Left renal cortex interstitium (tissue), 4 donors: ENCODE results near the gene C5orf22. TPM values are rescaled to one million over a fixed set of nuclear protein-coding genes. Genes with fewer than 3 reads are reported as not detected.
"Not testable (repeated sequence)": the region's sequence is repeated elsewhere in the genome, so short reads cannot be mapped to it uniquely, and the experiment has no call there.

Experiments
- DNase-seq, 4 donors: peaks; one replicate each; pipeline ENCODE4 v3.0.0-alpha.2; 2013; ENCODE audit warnings: low read depth in 4 of 4, low spot score in 2 of 4, missing footprints in 1 of 4
- polyA plus RNA-seq, 4 donors: library from polyadenylated mRNA; unstranded; fragments of 120-200 nt; gene quantifications; one replicate each; pipeline ENCODE4 v1.2.1, GENCODE V29; 2013; ENCODE audit not compliant: insufficient read length in 4 of 4

The C5orf22 gene
- polyA plus RNA-seq = 10 to 100 TPM; 24.2 to 32.2 (median 31.3) TPM

GRCh38 chr5:31531888-31532547, at the start of gene C5orf22, which contains the start of gene DROSHA:
TSS of gene C5orf22 (plus strand) at chr5:31532301. CDS start at chr5:31532393, 92 bp downstream.
TSS of gene DROSHA (minus strand) at chr5:31532093. CDS start at chr5:31529059, 3,034 bp downstream.
- peak; percentile 82 to 96 (median 88) for DNase-seq

DNA sequence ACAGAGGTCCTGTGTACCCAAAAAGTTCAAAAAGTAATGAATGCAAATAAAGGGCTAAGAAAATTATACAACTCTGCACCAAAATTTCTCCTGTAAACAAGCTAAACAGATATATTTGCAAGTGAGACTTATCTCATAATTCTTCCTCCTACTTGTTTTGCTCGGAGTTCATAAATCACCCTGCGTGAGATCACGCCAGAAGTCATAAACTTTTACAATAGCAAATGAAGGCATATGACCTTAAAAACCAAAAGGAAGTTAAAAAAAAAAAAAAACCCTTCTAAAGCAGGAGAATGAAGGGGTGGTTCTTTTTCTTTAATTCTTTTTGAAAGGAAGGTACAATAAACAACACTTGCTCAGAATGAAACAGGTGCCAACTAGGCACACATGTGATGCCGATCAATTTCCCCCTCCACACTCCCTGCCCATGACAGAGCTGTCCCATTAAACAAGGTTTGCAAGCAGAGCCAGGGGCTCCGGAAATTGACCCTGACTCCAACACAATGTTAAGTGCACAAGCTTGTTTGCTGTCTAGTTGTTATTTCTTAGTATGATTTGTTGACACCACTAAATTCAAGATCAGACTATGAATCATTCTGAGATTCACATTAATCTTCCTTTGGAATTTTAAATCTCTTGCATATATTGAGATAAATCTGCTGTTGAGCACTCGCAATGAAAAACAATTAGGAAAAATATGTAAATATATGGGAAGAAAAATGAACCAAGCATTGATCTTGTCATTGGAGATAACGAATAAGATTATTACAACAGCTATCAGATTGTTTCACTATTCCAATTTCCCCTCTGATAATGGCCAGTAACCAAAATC, 46.5 kb upstream of the C5orf22 start:
- peak in 1 of 4 donors; percentile 31 for DNase-seq

GRCh38 chr5:31486441-31486840, 45.7 kb upstream of the C5orf22 start:
- DNase-seq = no peak

DNA sequence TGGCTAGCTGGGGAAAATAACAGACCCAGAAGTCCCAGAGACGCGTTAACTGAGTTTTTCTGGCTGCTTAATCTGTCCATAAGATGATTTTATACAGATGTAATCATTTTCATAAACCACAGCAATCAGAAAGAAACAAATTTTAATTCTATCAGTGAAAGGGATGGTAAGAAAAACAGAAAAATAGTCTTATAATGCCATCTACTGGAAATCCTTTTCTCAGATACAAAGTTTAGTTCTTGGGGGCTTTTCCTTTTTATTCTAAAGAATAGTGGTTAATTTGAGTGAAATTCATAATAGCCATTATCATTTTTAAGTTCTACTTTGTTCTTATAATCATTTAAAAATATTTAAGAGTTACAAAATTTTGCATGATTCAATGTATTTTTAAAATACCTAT, 44.6 kb upstream of the C5orf22 start:
- DNase-seq = no peak

DNA sequence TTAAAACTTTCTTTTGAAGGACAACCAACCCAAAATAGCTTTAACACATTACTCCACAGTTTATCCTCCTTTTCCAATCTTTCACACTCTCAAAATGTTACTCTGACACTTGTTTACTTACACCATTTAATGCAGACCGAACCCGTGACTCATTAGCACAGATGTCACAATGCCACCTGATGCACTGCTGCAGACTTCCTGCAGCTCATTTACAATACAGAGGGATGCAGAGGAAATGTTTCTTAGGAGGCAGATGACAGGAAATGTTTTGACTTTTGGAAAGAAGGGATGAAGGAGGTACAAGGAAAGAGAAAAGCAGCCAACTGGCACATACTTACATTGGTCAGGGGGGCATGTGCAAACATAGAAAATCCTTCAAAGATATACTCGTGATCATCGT, 39.2 kb upstream of the C5orf22 start:
- no peak for DNase-seq

- no peak for DNase-seq
Measured at GRCh38 chr5:31495336-31495735, 36.8 kb upstream of the C5orf22 start.

DNA sequence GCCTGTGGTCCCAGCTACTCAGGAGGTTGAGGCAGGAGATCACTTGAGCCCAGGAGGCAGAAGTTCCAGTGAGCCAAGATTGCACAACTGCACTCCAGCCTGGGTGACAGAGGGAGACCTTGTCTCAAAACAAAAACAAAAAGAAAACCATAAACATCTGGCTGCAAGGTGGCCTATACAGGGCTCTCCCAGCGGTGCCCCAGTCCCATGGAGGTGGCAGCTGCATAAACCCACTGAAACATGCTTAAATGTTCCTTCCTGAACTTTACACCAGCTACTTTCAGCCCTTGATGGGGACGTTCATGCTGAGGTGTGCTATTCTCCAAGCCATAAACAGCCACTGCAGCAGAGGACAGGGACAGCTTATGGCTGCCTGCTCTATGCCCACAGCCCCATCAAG, 35.8 kb upstream of the C5orf22 start:
- no peak for DNase-seq

DNA sequence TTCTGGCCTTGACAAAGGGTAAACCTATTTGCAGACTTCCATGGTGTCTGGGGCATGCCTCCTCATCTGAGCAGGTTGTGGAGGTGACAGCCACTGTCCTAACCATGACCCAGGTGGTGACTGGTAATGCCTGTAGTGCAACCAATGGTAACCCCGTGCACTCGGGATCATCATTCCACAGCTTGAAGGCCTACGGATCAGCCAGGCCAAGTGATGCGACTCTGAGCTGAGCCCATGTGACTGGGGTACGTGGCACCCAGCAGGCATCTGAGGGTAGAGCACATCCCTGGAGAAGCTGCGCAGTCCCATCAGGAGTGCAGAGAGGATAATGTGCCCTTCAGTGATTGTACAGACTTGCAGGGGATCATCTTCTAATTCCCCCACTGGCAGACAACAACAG, 35.2 kb upstream of the C5orf22 start:
- DNase-seq = no peak

DNA sequence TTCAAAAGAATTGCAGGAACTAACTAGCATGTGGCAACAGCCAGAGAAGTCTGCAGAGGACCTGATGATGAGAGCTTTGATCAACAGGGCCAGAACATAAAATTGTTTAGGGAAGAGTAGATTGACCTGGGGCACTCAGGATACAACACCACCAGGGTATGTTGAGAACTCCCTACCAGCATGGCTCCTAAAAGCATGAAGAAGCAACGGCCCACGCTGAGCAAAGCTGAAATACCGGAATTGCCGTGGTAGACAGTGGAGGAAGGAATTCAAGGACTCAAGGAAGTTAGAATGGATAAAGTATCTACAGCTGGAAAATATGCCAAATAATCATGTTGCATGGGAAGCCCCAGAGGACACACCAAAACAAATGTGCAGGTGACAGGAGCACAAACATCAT, 31.8 kb upstream of the C5orf22 start:
- DNase-seq = no peak

DNA sequence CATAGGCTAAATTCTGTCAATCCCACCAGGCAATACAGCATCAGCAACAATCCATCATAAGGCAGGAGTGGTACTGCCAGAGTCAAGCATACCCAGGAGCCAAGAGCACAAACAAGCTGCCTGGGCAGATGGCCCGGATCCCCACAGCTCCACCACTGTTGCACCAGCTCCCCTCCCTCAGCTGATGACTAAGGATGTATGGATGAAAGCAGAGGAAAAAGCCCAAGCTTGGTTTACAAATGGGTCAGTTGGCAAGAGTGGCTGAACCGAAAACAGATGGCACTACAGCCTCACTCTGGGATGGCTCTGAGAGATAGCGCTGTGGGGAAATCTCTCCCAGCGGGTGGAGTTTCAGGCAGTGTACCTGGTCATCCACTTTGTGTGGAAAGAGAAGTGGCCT, 29.6 kb upstream of the C5orf22 start:
- DNase-seq = no peak

- DNase-seq = no peak
Measured at GRCh38 chr5:31504529-31504928, 27.6 kb upstream of the C5orf22 start.

DNA sequence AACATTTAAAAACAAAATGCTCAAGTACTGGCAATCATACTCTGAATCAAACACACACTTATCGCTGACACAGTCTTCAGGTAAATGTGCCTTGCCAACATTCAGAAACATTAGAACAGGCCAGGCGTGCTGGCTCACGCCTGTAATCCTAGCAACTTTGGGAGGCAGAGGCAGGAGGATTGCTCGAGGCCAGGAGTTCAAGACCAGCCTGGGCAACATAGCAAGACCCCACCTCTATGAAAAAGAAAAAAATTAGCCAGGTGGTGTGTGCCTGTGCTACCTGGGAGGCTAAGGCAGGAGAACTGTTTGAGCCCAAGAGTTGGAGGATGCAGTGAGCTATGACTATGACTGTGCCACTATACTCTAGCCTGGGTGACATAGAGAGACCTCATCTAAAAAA, 20.8 kb upstream of the C5orf22 start:
- no peak for DNase-seq

GRCh38 chr5:31516802-31517201, 15.3 kb upstream of the C5orf22 start:
- DNase-seq = no peak

DNA sequence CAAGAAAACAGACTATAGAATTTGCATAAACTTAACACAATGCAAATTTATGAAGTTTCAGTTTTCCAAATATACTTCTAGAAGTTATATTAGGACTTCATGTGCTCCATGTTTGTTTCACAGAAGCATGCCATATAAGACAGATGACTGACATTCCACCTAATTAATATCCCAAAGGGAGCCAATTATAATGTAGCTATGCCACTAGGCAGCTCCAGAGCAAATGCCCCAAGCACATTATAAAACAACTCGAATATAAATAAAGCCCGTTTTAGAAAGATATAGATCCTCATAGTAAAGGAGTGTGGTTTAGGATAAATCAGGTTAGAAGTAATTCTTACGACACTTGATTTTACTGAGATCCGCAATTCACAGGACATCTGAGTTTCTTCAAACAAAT, 9.1 kb upstream of the C5orf22 start:
- no peak for DNase-seq

DNA sequence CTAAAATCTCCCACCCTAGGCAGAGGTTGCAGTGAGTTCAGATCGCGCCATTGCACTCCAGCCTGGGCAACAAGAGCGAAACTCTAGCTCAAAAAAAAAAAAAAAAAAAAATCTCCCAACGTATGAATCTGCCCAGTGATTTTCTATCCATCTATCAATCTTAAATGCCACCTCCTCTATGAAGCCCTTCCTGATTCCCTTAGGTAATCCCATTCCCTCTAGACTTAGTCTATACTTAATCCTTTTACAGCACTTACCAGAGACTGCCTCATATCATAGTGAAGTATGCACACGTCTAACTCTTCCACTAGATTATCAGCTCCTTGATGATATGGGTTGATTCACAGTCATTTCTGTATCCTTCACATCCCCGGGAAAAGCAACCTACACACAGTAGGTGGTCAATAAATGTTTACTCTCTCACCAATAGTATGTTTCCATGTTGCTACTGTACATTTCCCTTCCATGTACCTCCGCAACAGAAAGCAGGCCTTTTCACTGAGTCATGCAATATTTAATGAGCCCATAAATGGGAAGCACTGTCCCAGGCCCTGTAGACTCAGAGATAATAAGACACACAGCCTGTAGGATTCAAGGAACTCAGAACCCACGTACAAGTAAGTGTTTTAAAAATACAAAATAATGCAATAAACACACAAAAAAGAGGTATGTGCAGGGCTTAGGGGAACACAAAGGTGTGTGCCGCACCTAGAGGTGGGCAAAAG, 1.4 kb upstream of the C5orf22 start:
- DNase-seq = no peak

GRCh38 chr5:31531543-31531887, 586 bp upstream of the C5orf22 start:
- peak in 1 of 4 donors; percentile 0 for DNase-seq

GRCh38 chr5:31534527-31535046, 2.5 kb downstream of the C5orf22 start:
- DNase-seq = no peak

DNA sequence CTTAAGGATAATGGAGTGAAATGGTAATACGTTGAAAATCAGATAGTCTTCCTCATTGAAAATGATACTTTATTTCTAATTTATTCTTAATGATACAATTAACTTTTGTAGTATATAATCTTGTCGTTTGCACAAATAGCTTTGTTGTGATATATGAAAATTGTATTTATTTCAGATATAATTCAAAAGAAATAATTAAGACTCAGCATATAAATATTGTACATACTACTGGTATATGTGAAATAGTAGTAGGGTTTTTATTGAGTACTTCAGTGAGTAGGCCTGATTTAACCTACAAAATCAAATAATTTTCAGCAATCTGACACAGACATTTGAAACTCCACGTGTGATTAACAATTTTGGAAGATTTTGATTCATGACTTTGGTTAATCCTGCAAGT, 4.8 kb downstream of the C5orf22 start:
- no peak for DNase-seq

DNA sequence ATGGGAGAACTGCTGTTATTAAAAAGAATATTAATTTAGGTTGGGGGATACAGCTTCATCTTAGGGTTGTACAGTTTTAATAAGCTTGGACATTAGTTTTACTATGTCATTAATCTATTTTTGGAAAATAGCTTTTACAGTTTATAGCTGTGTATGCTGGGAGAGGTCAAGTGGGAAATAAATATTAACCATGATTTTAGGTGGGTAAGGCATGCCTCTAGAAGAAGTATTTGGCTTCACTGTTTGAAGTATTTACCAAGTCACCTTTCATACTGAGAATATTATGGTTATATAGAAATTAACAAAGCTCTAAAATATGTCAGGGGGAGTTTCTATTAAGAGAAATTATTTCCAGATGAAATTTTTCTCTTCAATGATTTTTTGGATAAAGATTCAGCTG, 5.2 kb downstream of the C5orf22 start:
- no peak for DNase-seq

GRCh38 chr5:31537851-31538250, 5.8 kb downstream of the C5orf22 start:
- no peak for DNase-seq

- not testable (repeated sequence) for DNase-seq
Measured at GRCh38 chr5:31549114-31549513, 17.0 kb downstream of the C5orf22 start.
